Adrenal gland (tissue), 12 donors: ENCODE measurements around the gene IMPG2. TPM values are rescaled to one million over a fixed set of nuclear protein-coding genes. Genes with fewer than 3 reads are reported as not detected.

Source experiments
- DNase-seq, 7 donors: peaks; one replicate each; pipeline ENCODE4 v3.0.0-alpha.2; 2019 to 2020
- H3K27ac ChIP-seq, 5 donors: fragments of 200-600 bp; sonication (generic) in 4 of 5; 1 replicate in 3 of 5; 2 replicates in 2 of 5; pipeline versions ENCODE4 v1.5.1 to v1.8.0; 2016 to 2020; ENCODE audit warnings: mild to moderate bottlenecking in 1 of 5
- H3K27me3 ChIP-seq: fragments of 200-600 bp; 2 replicates; pipeline ENCODE4 v1.8.0; 2021
- H3K36me3 ChIP-seq, 2 donors: fragments of 200-600 bp; replicated peaks in 1 of 2; 1 replicate in 1 of 2; 2 replicates in 1 of 2; pipeline versions ENCODE4 v1.5.1 to v1.8.0; 2018 to 2022
- H3K4me1 ChIP-seq, 2 donors: fragments of 200-600 bp; replicated peaks in 1 of 2; 1 replicate in 1 of 2; 2 replicates in 1 of 2; pipeline versions ENCODE4 v1.5.1 to v1.8.0; 2018 to 2021
- H3K4me3 ChIP-seq, 4 donors: fragments of 200-600 bp; sonication (generic) in 3 of 4; one replicate each; pipeline ENCODE4 v1.5.1; 2016 to 2018
- H3K9me3 ChIP-seq, 3 donors: fragments of 200-600 bp; sonication (generic) in 1 of 3; replicated peaks in 1 of 3; 1 replicate in 2 of 3; 2 replicates in 1 of 3; pipeline versions ENCODE4 v1.5.1 to v1.8.0; 2016 to 2021
- CTCF ChIP-seq, 6 experiments: fragments of 450-650 bp in 4 of 6; fragments of 200-600 bp in 2 of 6; sonication (generic) in 1 of 6; IDR thresholded peaks; 1 replicate in 5 of 6; 2 replicates in 1 of 6; pipeline versions ENCODE4 v1.5.1 to v1.8.0; 2016 to 2021; ENCODE audit warnings: antibody characterized with exemption in 6 of 6, mild to moderate bottlenecking in 2 of 6, moderate library complexity in 1 of 6
- POLR2A ChIP-seq, 2 donors: fragments of 450-650 bp; IDR thresholded peaks; one replicate each; pipeline ENCODE4 v1.6.1; 2017; ENCODE audit warnings: antibody characterized with exemption in 2 of 2, mild to moderate bottlenecking in 2 of 2, moderate library complexity in 1 of 2
- WGBS, 4 donors: extraction: QIAGEN DNeasy Blood & Tissue Kit in 2 of 4; methylation state at CpG; one replicate each; pipeline versions ENCODE4 v1.1.5 to v1.1.7; 2013 to 2017; 5-methylcytosine and 5-hydroxymethylcytosine counted together
- intact Hi-C, 2 donors: fragments of 100-400 bp; cut with DNase I; formaldehyde crosslinking; loops; one replicate each; pipeline versions ENCODE4 v1.14.1 to v1.15.0; 2022 to 2023
- polyA plus RNA-seq, 3 donors: library from polyadenylated mRNA; stranded (reverse); fragments of 200-250 nt in 2 of 3; fragments of 350-450 nt in 1 of 3; fragmentation: Illumina TruSeq in 1 of 3; extraction: RNeasy Lipid Tissue Mini Kit (QIAGEN cat#74804) in 1 of 3; gene quantifications; one replicate each; pipeline ENCODE4 v1.2.3, GENCODE V29; 2013 to 2014
- total RNA-seq, 9 donors: library from RNA; depleted of rRNA in 4 of 9; stranded (reverse); fragments of >200 nt in 4 of 9; fragments of 120-200 nt in 1 of 9; fragmentation: NEBNext Ultra II Directional in 1 of 9; extraction: Animal tissue kit (Norgen Biotek cat#: 25700) in 1 of 9; gene quantifications; one replicate each; pipeline versions ENCODE4 v1.1.0 to v1.2.4, GENCODE V29; 2013 to 2023
- donor health status: healthy with polysubstance abuse.
- donor health status: Bipolar disorder and iron deficiency.
- donor health status: DM: yes; HTN: yes; CAD: no.
- donor health status: DM: no; HTN: no; CAD: no.
- donor health status: DM: no; HTN: no; CAD: no.
- donor health status: DM: yes; HTN: yes; CAD: no.

Gene IMPG2
- total and polyA plus RNA-seq, 12 donors = 0.06 to 1.3 (median 0.21) TPM

GRCh38 chr3:101183151-101183550 lies 137.2 kb downstream of the IMPG2 start:
- Histone ChIP-seq H3K4me3 (no peak overlapping the region), H3K27me3 (no peaks in the 10 kb centered on the region), H3K9me3 (no peaks in the 10 kb centered on the region), H3K4me1 (no peaks in the 10 kb centered on the region), H3K27ac (no peak overlapping the region), H3K36me3 (no peaks in the 10 kb centered on the region)
- no peak for DNase-seq
- no peak for TF ChIP-seq POLR2A (IDR thresholded peaks at IDR 0.05)
- no peak for TF ChIP-seq CTCF (IDR thresholded peaks at IDR 0.05)
- 85 to 92% (median 89%) methylated on average over 5 of the region's 5 CpGs for WGBS, 4 donors
- intact Hi-C loops = no loop called here

- peak in 2 of 7 donors; percentile 26 to 46 for DNase-seq
- no peaks in the 10 kb centered on the region for H3K27me3 ChIP-seq
- H3K36me3 ChIP-seq = no peaks in the 10 kb centered on the region
- TF ChIP-seq CTCF (IDR thresholded peaks at IDR 0.05) = no peak
- no peak for TF ChIP-seq POLR2A (IDR thresholded peaks at IDR 0.05)
- H3K9me3 ChIP-seq = no peaks in the 10 kb centered on the region
- WGBS, 4 donors = 88 to 94% (median 93%) methylated on average over 1 of the region's 1 CpG
- no peaks in the 10 kb centered on the region for H3K4me1 ChIP-seq
- no peak overlapping the region for H3K27ac ChIP-seq
- H3K4me3 ChIP-seq = no peak overlapping the region
- intact Hi-C loops = no loop called here
Observed at GRCh38 chr3:101182734-101183133, 137.6 kb downstream of the IMPG2 start.

GRCh38 chr3:101181801-101182200 lies 138.6 kb downstream of the IMPG2 start:
- intact Hi-C loops = no loop called here
- H3K27me3 ChIP-seq = no peaks in the 10 kb centered on the region
- no peaks in the 10 kb centered on the region for H3K9me3 ChIP-seq
- H3K36me3 ChIP-seq = no peaks in the 10 kb centered on the region
- no peak overlapping the region for H3K4me3 ChIP-seq
- H3K27ac ChIP-seq = no peak overlapping the region
- no peak for DNase-seq
- no peaks in the 10 kb centered on the region for H3K4me1 ChIP-seq
- no peak for TF ChIP-seq POLR2A (IDR thresholded peaks at IDR 0.05)
- TF ChIP-seq CTCF (IDR thresholded peaks at IDR 0.05) = no peak

- 57 to 76% (median 65%) methylated on average over 3 of the region's 3 CpGs for WGBS, 4 donors
- H3K4me3 ChIP-seq = no peak overlapping the region
- DNase-seq = no peak
- intact Hi-C loops = loop anchor here in 1 of 2 donors (10.0 kb wide), 1 partner anchor 95 kb away; no protein-coding TSS in a partner anchor
- no peaks in the 10 kb centered on the region for H3K9me3 ChIP-seq
- no peaks in the 10 kb centered on the region for H3K4me1 ChIP-seq
- no peak for TF ChIP-seq CTCF (IDR thresholded peaks at IDR 0.05)
- TF ChIP-seq POLR2A (IDR thresholded peaks at IDR 0.05) = no peak
- no peak overlapping the region for H3K27ac ChIP-seq
- no peaks in the 10 kb centered on the region for H3K27me3 ChIP-seq
- H3K36me3 ChIP-seq = no peaks in the 10 kb centered on the region
Observed at GRCh38 chr3:101179637-101180036, 140.7 kb downstream of the IMPG2 start.
